CD1c-positive myeloid dendritic cell (primary cell): ENCODE measurements around the gene MAGED1.

Source experiments
- DNase-seq: peaks from one replicate; pipeline ENCODE4 v3.0.0-alpha.2; 2016; ENCODE audit errors: extremely low spot score

MAGED1 gene, protein sequence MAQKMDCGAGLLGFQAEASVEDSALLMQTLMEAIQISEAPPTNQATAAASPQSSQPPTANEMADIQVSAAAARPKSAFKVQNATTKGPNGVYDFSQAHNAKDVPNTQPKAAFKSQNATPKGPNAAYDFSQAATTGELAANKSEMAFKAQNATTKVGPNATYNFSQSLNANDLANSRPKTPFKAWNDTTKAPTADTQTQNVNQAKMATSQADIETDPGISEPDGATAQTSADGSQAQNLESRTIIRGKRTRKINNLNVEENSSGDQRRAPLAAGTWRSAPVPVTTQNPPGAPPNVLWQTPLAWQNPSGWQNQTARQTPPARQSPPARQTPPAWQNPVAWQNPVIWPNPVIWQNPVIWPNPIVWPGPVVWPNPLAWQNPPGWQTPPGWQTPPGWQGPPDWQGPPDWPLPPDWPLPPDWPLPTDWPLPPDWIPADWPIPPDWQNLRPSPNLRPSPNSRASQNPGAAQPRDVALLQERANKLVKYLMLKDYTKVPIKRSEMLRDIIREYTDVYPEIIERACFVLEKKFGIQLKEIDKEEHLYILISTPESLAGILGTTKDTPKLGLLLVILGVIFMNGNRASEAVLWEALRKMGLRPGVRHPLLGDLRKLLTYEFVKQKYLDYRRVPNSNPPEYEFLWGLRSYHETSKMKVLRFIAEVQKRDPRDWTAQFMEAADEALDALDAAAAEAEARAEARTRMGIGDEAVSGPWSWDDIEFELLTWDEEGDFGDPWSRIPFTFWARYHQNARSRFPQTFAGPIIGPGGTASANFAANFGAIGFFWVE

DNA sequence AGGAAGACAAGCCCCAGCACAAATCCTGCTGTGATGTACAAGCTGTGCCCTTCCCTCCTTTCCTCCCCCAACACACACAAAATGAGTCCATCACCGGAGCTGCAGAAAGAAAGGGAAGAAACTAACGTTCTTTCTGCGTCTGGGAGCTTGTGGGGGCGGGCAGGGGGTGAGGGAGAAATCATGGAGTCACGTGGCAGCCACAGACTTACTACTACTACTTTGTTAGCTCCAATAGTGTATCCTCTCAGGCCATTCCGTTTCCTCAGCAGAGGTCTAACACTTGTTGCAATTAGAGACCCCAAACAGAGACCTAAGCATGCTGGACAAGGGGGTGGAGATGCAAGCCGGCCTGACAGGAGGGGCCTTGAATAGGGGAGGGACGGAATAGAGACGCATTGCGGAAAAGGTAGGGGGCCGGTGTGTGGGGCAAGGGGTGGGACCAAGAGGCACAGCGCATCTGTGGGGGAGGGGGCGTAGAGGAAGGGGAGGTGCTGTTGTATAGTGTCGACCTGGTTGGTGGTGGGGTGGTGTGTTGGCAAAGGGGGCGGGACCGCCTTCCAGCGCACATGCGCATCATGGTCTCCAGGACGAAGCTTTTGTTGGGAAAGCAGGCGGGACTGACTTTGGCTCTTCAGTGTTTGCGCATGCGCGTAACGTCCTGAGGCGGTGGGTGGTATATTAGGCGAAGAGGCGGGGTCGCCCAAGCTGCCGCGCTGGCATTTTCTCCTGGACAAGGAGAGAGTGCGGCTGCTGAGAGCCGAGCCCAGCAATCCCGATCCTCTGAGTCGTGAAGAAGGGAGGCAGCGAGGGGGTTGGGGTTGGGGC, at the start of gene MAGED1:
TSS of gene MAGED1 (plus strand) at position 703 of the 825 bp plus-strand sequence. CDS start 682 bp downstream, outside the sequence.
- DNase-seq: peak; percentile 63

DNA sequence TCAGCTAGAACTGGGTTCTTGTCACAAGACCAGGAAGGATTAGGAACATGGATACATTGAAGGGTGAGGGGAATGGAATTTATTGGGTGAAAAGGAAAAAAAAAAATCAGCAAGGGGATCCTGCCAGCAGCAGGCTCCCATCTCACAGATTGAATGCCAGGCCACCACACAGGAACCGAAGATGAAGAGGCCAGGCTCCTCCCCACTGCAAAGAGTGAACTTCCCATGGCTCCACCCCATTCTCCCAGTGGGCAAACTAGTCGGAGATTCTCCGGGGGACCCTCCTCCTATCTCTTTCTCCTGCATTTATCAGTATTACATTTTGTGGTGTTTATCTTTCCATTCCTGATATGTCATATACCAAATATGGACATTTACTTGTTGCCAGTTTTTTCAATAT, 46.0 kb upstream of the MAGED1 start:
- DNase-seq: no peak

DNA sequence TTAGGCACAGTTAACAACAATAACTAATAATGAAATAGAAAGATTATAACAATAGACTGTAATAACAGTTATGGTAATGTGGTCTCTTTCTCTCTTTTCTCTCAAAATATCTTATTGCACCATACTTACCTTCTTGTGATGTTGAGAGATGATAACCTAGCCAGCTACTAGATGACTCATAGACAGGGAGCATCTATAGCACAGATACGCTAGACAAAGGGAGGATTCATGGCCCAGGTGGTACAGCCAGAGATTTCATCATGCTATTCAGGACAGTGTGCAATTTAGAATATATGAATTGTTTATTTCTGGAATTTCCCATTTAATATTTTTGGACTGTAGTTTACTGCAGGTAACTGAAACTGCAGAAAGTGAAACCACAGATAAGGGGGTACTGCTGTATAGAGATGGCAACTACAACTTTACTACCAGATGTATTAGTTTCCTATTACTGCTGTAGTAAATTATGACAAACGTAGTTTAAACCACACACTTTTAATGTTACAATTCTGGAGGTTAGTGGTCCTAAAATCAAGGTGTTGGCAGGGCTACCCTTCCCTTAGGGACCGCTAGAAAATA, 41.8 kb upstream of the MAGED1 start:
- DNase-seq: no peak

DNA sequence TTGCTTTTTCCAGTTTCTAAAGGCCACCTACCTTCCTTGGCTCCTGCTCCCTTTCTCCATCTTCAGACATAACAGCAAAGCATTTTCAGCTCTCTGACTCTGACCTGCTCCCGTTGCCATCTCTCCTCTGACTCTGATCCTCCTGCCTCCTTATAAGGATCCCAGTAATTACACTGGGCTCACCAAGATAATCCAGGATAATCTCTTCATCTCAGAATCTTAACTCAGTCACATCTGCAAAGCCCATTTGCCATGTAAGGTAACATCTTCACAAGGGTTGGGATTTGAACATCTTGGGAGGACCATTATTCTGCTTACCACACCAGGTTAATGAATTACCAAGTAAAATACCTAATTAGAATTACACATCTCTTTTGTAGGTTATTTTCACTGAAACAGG, 41.3 kb upstream of the MAGED1 start:
- no peak for DNase-seq

DNA sequence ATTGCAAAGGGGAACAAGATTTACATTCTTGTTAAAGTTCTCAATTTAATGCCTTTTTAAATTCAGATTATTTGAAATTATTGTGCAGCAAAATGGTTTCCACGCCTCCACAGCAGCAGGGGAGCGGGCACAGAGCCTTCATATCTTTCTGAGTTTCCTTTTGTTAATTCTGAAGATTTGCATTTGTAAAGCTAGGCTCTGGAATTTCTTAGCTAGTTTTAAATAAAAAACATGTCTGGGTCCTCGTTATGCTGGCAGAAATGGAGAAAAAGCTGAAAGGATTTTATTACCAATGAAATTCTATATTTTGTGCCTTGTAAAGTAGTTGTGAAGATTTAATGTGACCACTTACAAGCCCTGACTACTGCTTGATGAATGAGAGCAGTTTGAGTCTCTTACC, 40.8 kb upstream of the MAGED1 start:
- DNase-seq: no peak

DNA sequence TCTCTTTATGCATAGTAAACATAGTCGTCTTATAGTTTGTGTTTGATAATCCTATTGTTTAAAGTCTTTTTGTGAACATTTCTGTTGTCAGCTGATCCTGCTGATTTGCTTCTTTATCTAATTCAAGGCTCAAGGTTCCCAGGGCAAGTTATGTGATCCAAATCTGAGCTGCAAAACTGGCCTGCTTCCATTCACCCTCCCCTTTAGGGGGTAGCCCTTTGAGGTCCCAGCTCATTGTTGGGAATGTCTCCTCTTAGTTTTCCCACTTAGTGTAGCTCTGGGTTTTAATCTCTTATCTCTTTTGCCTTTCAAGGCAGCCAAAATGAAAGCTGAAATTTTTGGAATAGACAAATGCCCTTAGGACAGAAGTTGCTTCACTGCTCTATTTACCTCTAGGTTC, 40.2 kb upstream of the MAGED1 start:
- DNase-seq: no peak

DNA sequence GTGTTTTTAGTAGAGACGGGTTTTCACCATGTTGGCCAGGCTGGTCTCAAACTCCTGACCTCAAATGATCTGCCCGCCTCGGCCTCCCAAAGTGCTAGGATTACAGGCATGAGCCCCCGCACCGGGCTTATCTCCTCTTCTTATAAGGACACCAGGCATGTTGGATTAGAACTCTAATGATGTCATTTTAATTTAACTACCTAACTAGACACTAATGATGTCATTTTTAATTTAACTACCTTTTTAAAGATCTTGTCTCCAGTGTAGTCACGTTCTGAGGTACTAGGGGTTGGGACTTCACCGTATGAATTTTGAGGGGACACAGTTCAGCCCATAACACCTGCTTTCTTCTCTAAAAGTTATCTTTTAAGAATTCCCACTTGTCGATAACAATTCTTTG, 37.7 kb upstream of the MAGED1 start:
- DNase-seq: no peak

DNA sequence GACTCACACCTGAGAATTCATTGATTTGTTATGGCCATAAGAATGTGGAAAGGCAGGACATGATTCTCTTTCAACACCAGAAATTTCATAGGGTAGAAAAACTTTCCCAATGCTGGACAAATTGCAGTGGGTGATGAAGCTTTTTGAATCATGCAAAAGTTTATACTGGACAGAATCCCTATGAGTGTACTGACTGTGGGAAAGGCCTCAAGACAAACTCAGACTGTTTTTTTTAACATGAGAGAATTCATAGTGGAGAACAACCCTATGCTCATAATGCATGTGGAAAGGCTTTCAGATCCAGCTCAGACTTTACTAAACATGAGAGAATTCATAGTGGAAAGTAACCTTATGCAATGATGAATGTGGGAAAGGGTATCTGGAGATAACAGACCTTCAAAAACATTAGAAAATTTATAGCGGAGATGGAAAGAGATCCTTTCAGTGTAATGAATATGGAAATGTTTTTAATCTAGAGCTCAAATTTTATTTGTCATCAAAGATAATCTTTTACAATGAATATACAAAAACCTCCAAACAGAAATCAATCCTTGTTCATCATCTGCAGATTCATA, 36.2 kb upstream of the MAGED1 start:
- DNase-seq: no peak

DNA sequence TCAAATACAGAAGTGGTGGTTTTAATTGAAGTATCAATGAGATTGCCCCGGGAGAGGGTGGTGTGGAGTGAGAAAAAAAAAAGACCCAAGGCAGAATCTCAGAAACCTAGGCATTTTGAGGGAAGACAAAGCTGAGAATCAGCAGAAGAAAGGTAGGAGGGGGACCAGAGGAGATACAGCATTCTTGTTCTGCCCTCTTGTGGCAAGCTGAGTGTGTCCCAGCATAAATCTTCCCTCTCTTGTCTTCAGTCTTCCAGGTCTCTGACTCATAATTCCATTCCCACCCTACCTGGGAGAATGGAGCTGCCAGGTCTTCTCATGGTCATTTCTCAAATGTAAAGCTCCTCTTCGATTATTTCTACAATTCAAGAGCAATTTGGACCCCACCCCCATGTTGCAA, 32.7 kb upstream of the MAGED1 start:
- DNase-seq: no peak

DNA sequence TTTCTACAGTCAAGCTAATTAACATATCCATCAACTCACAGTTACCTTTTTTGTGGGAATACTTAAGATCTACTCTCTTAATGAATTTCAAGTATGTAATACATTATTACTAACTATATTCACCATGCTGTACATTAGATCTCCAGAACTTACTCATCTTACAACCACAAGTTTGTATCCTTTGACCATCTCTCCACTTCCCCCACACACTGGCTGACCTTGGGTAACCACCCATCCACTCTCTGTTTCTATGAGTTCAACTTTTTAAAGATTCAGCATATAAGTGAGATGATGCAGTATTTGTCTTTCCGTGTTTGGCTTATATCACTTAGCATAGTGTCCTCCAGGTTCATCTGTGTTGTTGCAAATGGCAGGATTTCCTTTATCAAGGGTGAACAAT, 30.5 kb upstream of the MAGED1 start:
- no peak for DNase-seq

DNA sequence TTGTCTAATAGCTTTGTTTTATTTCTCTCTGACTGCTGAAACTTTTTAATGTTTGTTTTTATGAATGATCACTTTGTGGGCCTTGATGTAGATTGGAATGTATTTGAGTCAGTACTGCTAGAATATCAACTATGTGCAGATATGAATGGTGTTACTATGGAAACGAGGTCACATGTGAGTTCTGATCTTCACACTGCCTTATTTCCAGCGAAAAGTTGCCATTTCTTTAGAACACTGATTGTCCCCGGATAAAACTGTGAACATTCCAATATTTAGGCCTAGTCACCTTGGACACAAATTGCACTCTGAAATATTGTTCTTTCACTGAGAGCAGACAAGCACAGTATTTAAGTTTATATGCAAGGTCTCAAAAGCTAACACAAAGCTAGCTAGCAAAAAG, 27.2 kb upstream of the MAGED1 start:
- no peak for DNase-seq

DNA sequence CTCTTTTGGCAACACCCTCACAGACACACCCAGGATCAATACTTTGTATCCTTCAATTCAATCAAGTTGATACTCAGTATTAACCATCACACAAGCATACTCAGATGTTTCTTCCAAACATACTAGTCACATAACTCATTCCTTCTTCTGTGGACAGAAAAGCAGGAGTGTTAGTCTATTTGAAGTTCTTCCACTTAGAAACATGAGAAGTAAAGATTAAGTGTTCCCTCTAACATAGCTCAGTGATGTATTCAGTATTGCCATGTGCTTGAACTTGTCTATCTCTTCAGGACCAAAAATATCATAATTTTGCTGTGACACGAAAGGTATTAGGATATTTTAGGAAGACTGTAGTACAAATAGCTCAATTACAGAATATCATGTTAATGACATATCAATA, 25.8 kb upstream of the MAGED1 start:
- no peak for DNase-seq

DNA sequence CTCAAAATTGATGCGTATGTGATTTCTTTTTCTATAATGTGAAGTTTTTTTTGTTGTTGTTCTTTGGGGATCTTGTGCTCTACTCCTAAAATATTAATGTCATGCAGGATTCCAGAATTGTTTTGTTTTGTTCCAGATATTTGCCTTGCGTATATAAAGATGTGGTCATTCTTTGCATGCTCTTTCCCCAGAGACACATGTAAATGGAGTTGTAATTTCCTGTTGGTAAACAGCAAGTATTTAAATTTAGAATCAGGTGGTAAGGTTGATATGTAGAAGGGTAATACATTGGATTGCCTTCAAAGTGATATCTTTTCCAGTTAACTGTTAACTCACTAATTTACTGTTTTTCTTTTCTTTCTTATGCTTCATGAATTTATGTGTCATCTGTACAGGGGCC, 23.1 kb upstream of the MAGED1 start:
- no peak for DNase-seq

DNA sequence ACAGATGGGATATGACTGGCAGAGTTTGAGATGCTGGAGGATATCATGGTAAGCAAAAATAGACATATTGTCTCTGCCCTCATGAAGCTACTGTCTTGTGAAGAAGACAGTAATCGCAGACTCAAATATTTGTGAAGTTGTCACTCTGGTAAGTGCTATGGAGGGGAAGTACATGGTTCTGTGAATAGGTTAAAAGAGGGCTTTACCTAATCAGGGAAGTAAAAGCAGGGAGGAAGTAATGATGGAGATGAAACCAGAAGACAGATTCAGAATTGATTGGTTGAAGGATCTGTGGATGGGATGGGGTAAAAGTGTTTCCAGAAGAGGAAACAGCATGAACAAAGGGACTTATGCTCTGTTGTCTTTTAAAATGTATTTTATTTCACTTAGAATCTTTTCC, 19.3 kb upstream of the MAGED1 start:
- no peak for DNase-seq

DNA sequence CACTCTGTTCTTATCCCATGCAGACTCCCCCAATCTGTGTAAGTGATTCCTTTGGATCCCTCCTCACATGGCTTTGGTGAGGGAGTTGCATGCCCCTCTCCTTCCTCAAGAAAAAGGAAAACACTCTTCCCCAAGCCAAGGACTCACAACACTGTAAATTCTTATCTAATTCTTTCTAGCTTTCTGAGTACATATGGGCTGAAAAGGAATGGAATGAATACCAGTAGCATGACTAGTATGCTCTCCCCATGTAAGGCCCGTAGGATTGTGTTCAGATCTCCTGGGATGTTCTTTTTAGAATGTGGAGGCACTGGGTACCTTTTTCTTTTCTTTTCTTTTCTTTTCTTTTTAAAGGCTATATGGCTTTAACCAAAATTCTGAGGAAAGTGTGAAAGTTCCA, 17.0 kb upstream of the MAGED1 start:
- DNase-seq: no peak

DNA sequence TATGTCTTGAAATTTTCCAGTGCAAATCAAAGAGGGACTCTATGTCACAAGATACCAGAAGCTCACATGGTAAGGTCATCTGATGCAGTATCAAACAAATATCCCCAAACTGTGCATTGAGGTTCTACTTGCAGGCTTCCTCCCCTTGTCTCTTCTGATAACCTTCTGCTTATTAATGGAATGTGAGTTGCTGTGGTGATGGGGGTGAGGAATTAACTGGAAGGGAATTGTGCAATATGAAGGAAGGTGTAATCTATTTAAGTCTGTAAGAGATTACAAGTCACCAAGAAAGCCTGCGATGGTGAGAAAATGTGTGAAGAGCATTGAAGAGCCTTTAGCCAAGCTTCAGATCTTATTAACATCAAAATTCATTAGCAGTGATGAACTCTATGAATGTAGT, 15.4 kb upstream of the MAGED1 start:
- no peak for DNase-seq

DNA sequence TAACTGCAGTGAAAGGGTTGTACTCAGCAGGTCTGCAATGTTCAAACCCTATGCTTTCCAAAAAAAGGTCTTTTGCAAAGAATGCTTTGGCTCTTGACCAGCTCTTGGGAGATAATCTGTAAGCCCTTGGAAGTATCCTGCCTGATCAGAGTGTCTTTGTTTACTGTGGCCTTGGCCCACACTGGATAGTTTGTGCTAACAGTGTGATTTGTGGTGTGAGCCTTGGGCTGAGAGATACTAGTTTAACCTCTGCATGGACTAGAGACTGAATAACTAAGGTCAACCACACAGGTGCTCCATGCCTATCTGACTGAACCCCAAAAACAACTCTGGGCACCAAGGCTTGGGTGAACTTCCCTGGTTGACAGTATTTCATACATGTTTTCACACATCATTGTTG, 3.6 kb upstream of the MAGED1 start:
- no peak for DNase-seq

DNA sequence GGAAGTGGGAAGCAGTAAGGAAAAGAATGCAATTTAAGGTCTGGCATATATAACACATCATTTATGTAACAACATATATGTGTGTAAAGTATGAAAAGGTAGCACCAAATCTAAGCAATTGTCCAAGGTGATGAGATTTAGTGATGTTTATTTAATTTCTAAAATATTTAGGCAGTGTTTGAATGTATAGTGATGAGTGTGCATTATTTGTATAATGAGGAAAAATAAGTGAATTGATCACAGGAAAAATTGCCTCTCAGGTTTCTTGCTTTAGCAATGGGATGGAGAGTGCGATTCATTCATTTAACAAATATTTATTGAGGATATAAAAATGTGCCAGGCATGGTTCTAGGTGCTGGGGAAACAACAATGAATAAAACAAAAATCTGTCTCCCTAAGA, 2.2 kb upstream of the MAGED1 start:
- DNase-seq: no peak

DNA sequence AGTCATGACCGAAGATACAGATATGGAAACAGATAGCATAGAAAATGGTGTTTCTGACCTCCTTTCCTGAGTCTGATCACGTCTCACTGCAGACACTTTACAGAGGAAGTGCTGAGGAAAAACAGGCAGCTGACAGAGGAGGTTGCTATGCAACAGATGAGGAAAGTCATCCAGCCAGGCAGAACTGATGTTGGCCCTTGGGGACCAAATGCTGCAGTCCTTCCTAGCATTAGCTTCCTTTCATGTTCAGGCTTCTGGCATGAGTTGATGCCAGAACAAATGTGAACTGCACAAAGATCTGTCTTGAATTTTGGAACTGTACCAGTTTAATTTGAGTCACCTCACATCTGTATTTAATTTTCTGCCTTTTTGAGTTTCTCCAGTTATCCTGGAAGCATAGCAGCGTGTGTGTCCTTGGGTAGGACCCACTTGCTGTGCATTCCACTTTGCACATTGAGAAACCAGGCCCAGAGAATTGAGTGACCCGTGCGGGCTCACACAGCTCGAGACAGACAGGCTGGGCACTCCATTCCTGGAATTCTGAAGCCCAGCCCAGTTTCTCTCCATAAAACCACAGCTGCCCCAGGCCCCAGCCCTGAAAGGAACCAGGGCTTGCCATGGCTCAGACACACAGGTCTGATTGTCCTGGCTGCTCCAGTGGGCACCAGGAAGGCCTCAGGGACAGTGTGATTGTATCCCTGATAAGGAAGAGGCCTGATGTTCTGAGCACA, 1.4 kb upstream of the MAGED1 start:
- DNase-seq: no peak

DNA sequence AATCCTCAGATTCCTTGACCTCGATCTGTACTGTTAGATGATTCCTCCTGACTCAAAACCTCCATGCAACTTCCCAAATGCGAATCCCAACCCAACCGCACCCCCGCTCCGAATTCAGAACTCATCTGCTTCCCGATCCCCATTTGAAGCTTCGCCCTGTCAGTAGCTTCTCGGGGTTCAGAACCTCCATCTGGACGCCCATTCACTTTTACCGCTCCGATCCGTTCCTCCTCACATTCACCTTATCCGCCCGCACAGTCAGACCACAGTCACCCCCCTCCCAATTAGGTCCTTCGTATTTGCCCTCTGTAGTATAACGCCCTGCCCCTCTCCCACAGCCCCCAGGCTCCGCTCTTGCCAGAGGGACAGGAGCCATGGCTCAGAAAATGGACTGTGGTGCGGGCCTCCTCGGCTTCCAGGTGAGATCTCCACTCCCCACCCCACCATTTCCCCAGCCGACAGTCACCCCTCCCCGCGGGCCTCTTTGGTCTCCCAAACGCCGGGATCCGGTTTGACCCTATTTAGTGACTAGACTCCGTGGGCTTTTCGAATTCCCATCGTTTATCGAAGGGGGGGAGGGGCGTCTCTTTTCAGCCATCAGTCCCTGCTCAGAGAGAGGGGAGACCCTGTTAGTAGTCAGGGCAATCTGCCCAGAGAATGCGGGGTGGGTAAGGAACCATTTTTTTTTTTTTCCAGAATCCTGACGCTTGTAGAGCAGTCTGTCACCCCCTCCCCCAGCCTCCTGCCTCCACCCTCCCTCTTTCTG, 691 bp downstream of the MAGED1 start:
- no peak for DNase-seq
